HEK293 (cell line): ENCODE measurements around the gene SEC11A.
A peak's percentile ranks its signal among the peaks of the same experiment; 100 is the strongest.

Source experiments
- ATF2 ChIP-seq: fragments of 450-650 bp; formaldehyde crosslinking; IDR thresholded peaks from 2 replicates; pipeline ENCODE4 v1.5.1; 2016; ENCODE audit warnings: missing biosample characterization, missing genetic modification characterization, low read depth
- GLI4 ChIP-seq: fragments of 450-650 bp; formaldehyde crosslinking; IDR thresholded peaks from 2 replicates; pipeline ENCODE4 v1.5.1; 2016; ENCODE audit warnings: missing biosample characterization, missing genetic modification characterization
- HOXA7 ChIP-seq: sonication (generic); formaldehyde crosslinking; IDR thresholded peaks from 2 replicates; pipeline ENCODE4 v1.8.1; 2022; ENCODE audit warnings: missing genetic modification reagents, borderline replicate concordance
- PRDM10 ChIP-seq: fragments of 450-650 bp; formaldehyde crosslinking; IDR thresholded peaks from 2 replicates; pipeline ENCODE4 v1.5.1; 2016; ENCODE audit warnings: missing biosample characterization, missing genetic modification characterization
- SP3 ChIP-seq: fragments of 450-650 bp; formaldehyde crosslinking; IDR thresholded peaks from 2 replicates; pipeline ENCODE4 v1.5.1; 2016; ENCODE audit warnings: missing biosample characterization, missing genetic modification characterization
- YY1 ChIP-seq: fragments of 450-650 bp; formaldehyde crosslinking; IDR thresholded peaks from 2 replicates; pipeline ENCODE4 v1.5.1; 2018; ENCODE audit warnings: missing biosample characterization, missing genetic modification characterization
- ZBTB20 ChIP-seq: fragments of 450-650 bp; formaldehyde crosslinking; IDR thresholded peaks from 2 replicates; pipeline ENCODE4 v1.5.1; 2016; ENCODE audit warnings: missing biosample characterization, missing genetic modification characterization
- ZBTB48 ChIP-seq: fragments of 450-650 bp; formaldehyde crosslinking; IDR thresholded peaks from 2 replicates; pipeline ENCODE4 v1.5.1; 2016; ENCODE audit warnings: missing biosample characterization, missing genetic modification characterization
- ZFHX2 ChIP-seq: fragments of 450-650 bp; formaldehyde crosslinking; conservative IDR thresholded peaks from 2 replicates; pipeline ENCODE4 v1.5.1; 2016; ENCODE audit warnings: missing biosample characterization, missing genetic modification characterization
- ZFP41 ChIP-seq: fragments of 450-650 bp; formaldehyde crosslinking; IDR thresholded peaks from 2 replicates; pipeline ENCODE4 v1.5.1; 2016; ENCODE audit warnings: missing biosample characterization, missing genetic modification characterization, borderline replicate concordance
- ZNF10 ChIP-seq: fragments of 450-650 bp; formaldehyde crosslinking; IDR thresholded peaks from 2 replicates; pipeline ENCODE4 v1.5.1; 2017; ENCODE audit warnings: missing biosample characterization, missing genetic modification characterization
- ZNF114 ChIP-seq: fragments of 450-650 bp; formaldehyde crosslinking; IDR thresholded peaks from 2 replicates; pipeline ENCODE4 v1.5.0; 2017; ENCODE audit warnings: missing biosample characterization, missing genetic modification characterization
- ZNF133 ChIP-seq: fragments of 450-650 bp; formaldehyde crosslinking; IDR thresholded peaks from 2 replicates; pipeline ENCODE4 v1.5.1; 2016; ENCODE audit warnings: missing biosample characterization, missing genetic modification characterization
- ZNF138 ChIP-seq: fragments of 450-650 bp; formaldehyde crosslinking; IDR thresholded peaks from 2 replicates; pipeline ENCODE4 v1.5.1; 2016; ENCODE audit warnings: missing biosample characterization, missing genetic modification characterization, borderline replicate concordance
- ZNF274 ChIP-seq, 2 experiments: fragments of 200-500 bp in 1 of 2; fragments of 450-650 bp in 1 of 2; sonication (Bioruptor generic) in 1 of 2; formaldehyde crosslinking in 1 of 2; IDR thresholded peaks; 2 replicates each; pipeline versions ENCODE4 v1.5.1 to v1.6.1; 2014 to 2016; ENCODE audit warnings: borderline replicate concordance in 1 of 2, inconsistent platforms in 1 of 2, low read length in 1 of 2, missing biosample characterization in 1 of 2, missing genetic modification characterization in 1 of 2
- ZNF501 ChIP-seq: fragments of 450-650 bp; formaldehyde crosslinking; IDR thresholded peaks from 2 replicates; pipeline ENCODE4 v1.5.1; 2016; ENCODE audit warnings: missing biosample characterization, missing genetic modification characterization
- ZNF514 ChIP-seq: fragments of 450-650 bp; formaldehyde crosslinking; IDR thresholded peaks from 2 replicates; pipeline ENCODE4 v1.5.1; 2016; ENCODE audit warnings: missing biosample characterization, missing genetic modification characterization
- ZNF529 ChIP-seq: fragments of 450-650 bp; formaldehyde crosslinking; IDR thresholded peaks from 2 replicates; pipeline ENCODE4 v1.5.1; 2017; ENCODE audit warnings: missing genetic modification characterization, missing biosample characterization; ENCODE audit not compliant: insufficient replicate concordance
- ZNF549 ChIP-seq: fragments of 450-650 bp; IDR thresholded peaks from 2 replicates; pipeline ENCODE4 v1.5.1; 2018; ENCODE audit warnings: missing biosample characterization, missing genetic modification characterization, mild to moderate bottlenecking, inconsistent platforms, moderate library complexity
- ZNF558 ChIP-seq: fragments of 450-650 bp; formaldehyde crosslinking; IDR thresholded peaks from 2 replicates; pipeline ENCODE4 v1.5.1; 2016; ENCODE audit warnings: missing biosample characterization, missing genetic modification characterization
- ZNF701 ChIP-seq: fragments of 450-650 bp; formaldehyde crosslinking; IDR thresholded peaks from 2 replicates; pipeline ENCODE4 v1.5.1; 2016; ENCODE audit warnings: missing biosample characterization, missing genetic modification characterization
- ZNF747 ChIP-seq: fragments of 450-650 bp; formaldehyde crosslinking; IDR thresholded peaks from 2 replicates; pipeline ENCODE4 v1.5.1; 2016; ENCODE audit warnings: missing biosample characterization, missing genetic modification characterization
- ZNF792 ChIP-seq: fragments of 450-650 bp; formaldehyde crosslinking; IDR thresholded peaks from 2 replicates; pipeline ENCODE4 v1.5.1; 2016; ENCODE audit warnings: missing biosample characterization, missing genetic modification characterization
- ZSCAN30 ChIP-seq: fragments of 450-650 bp; IDR thresholded peaks from 2 replicates; pipeline ENCODE4 v1.5.1; 2018; ENCODE audit warnings: missing biosample characterization, mild to moderate bottlenecking, missing genetic modification characterization, moderate library complexity
- ZXDB ChIP-seq: fragments of 450-650 bp; formaldehyde crosslinking; IDR thresholded peaks from 2 replicates; pipeline ENCODE4 v1.5.1; 2016; ENCODE audit warnings: missing biosample characterization, missing genetic modification characterization
- TF ChIP-seq, protein P1 (sequence below): fragments of 450-650 bp; formaldehyde crosslinking; IDR thresholded peaks from 2 replicates; pipeline ENCODE4 v1.5.1; 2016; ENCODE audit warnings: missing biosample characterization, missing genetic modification characterization
- TF ChIP-seq, protein P2 (sequence below): fragments of 450-650 bp; formaldehyde crosslinking; IDR thresholded peaks from 2 replicates; pipeline ENCODE4 v1.5.1; 2017; ENCODE audit warnings: missing biosample characterization, missing genetic modification characterization
- TF ChIP-seq, protein P3 (sequence below): fragments of 450-650 bp; formaldehyde crosslinking; IDR thresholded peaks from 2 replicates; pipeline ENCODE4 v1.5.1; 2016; ENCODE audit warnings: missing biosample characterization, missing genetic modification characterization

The SEC11A gene

DNA sequence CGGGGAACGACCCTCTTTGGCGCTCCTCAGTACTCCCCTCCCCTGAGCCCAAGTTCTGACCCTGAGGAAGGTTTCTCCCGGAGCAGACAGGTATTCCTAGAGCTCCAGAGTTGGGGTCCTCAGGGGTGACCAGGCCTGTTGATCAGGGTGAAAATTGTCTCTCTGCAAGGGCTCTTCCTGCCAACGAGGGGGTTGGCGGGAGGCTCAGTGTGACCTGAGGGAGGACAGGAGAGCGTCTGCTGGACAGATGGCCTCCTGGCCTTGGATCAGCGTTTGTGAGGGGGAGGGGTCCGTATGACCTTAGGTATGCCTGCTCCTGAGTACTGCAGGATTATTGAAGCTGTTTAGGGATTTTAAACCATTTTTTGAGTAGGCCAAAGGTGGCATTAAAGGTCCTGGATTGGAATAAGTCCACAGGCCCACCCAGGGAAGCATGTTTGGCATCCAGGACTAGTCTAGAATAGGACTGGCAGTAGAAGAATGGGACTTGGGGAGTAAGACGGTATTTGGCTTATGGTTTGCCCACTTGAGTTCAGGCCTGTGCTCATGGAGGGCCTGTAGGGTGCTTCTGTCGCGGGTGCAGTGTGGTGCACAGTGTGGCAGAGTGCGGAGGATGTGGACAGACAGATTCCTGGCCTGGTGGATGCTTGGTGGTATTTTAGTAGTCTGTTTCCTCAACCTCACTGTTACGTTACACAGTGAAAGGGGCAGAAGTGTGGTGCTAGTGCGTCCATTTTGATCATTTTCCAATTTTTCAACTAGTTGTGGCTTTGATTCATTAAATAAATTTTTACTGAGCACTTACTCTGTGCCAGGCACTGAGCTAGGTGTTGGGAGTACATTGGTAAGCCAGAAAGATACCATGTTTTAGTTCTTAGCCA is 33.4 kb upstream of the SEC11A start (continued):
- TF ChIP-seq SP3 (tag by site-specific recombination) (no peak), ZBTB20 (peak; percentile 81), ZNF549 (tag by site-specific recombination) (no peak), ZNF114 (no peak), ZFP41 (tag by site-specific recombination) (no peak), ZSCAN30 (no peak), ZNF792 (tag by site-specific recombination) (no peak), PRDM10 (tag by site-specific recombination) (no peak), ZXDB (tag by site-specific recombination) (no peak), ATF2 (tag by site-specific recombination) (no peak), ZNF747 (tag by site-specific recombination) (no peak), ZNF501 (tag by site-specific recombination) (no peak), ZNF558 (tag by site-specific recombination) (no peak), GLI4 (tag by site-specific recombination) (no peak), ZNF274 (IDR thresholded peaks at IDR 0.05; ENCODE audit: low read length) (no peak), ZNF274 (tag by site-specific recombination; IDR thresholded peaks at IDR 0.05; ENCODE audit: borderline replicate concordance) (no peak), ZNF138 (no peak), HOXA7 (CRISPR knock-in tag) (no peak), ZNF529 (tag by site-specific recombination) (no peak), ZNF10 (tag by site-specific recombination) (no peak), ZFHX2 (tag by site-specific recombination) (no peak), YY1 (tag by site-specific recombination) (no peak), ZBTB48 (no peak), ZNF514 (tag by site-specific recombination) (no peak), ZNF133 (tag by site-specific recombination) (no peak), ZNF701 (tag by site-specific recombination) (no peak)
- TF ChIP-seq, protein P1, sequence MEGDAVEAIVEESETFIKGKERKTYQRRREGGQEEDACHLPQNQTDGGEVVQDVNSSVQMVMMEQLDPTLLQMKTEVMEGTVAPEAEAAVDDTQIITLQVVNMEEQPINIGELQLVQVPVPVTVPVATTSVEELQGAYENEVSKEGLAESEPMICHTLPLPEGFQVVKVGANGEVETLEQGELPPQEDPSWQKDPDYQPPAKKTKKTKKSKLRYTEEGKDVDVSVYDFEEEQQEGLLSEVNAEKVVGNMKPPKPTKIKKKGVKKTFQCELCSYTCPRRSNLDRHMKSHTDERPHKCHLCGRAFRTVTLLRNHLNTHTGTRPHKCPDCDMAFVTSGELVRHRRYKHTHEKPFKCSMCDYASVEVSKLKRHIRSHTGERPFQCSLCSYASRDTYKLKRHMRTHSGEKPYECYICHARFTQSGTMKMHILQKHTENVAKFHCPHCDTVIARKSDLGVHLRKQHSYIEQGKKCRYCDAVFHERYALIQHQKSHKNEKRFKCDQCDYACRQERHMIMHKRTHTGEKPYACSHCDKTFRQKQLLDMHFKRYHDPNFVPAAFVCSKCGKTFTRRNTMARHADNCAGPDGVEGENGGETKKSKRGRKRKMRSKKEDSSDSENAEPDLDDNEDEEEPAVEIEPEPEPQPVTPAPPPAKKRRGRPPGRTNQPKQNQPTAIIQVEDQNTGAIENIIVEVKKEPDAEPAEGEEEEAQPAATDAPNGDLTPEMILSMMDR: peak; percentile 53; the same call in 1 of the 2 replicates
- TF ChIP-seq, protein P2, sequence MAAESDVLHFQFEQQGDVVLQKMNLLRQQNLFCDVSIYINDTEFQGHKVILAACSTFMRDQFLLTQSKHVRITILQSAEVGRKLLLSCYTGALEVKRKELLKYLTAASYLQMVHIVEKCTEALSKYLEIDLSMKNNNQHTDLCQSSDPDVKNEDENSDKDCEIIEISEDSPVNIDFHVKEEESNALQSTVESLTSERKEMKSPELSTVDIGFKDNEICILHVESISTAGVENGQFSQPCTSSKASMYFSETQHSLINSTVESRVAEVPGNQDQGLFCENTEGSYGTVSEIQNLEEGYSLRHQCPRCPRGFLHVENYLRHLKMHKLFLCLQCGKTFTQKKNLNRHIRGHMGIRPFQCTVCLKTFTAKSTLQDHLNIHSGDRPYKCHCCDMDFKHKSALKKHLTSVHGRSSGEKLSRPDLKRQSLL (tag by site-specific recombination): no peak
- TF ChIP-seq, protein P3, sequence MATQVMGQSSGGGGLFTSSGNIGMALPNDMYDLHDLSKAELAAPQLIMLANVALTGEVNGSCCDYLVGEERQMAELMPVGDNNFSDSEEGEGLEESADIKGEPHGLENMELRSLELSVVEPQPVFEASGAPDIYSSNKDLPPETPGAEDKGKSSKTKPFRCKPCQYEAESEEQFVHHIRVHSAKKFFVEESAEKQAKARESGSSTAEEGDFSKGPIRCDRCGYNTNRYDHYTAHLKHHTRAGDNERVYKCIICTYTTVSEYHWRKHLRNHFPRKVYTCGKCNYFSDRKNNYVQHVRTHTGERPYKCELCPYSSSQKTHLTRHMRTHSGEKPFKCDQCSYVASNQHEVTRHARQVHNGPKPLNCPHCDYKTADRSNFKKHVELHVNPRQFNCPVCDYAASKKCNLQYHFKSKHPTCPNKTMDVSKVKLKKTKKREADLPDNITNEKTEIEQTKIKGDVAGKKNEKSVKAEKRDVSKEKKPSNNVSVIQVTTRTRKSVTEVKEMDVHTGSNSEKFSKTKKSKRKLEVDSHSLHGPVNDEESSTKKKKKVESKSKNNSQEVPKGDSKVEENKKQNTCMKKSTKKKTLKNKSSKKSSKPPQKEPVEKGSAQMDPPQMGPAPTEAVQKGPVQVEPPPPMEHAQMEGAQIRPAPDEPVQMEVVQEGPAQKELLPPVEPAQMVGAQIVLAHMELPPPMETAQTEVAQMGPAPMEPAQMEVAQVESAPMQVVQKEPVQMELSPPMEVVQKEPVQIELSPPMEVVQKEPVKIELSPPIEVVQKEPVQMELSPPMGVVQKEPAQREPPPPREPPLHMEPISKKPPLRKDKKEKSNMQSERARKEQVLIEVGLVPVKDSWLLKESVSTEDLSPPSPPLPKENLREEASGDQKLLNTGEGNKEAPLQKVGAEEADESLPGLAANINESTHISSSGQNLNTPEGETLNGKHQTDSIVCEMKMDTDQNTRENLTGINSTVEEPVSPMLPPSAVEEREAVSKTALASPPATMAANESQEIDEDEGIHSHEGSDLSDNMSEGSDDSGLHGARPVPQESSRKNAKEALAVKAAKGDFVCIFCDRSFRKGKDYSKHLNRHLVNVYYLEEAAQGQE (tag by site-specific recombination): no peak
